ENCODE data around the gene SLC5A10.

SLC5A10 gene

DNA sequence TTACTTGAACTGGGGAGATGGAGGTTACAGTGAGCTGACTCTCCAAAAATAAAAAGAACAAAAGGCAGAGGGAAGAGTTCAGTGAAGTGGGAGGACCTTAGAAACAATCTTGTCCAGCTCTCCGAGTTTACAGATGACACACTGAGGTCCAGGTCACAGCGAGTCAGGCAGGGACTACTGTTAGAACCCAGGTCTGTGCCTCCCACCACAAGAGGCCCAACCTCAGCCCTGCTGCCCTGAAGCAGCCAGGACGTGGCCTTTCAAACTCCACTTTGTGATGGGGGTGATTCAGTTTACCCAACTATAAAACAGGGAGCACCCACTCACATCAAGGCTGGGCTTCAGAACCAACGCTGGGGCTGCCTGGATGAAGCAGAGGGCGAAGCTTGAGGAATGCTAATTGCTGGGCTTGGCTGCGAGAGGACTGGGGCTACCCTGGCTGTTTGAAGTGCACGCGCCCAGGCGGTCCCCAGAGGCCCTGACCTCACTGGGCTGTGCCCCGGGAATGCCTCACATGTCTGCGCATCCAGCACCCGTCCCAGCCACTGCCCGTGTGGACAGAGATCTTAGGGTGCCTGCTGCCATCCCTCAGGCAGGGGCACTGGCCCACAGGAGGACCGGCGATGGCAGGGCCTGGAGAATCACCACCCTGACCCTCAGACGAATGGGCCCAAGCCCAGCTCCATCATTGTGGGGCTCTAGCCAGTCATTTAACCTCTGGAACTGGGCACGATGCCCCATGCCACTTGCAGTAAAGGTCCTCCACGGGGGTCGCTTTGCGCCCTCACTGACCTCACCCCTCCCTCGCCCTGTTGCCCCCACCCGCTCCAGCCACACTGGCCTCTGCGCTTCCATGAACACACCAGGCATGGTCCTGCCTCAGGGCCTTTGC lies 11.4 kb downstream of the SLC5A10 start:
- no peak for TF ChIP-seq SPI1 (IDR thresholded peaks at IDR 0.05; ENCODE audit: borderline replicate concordance, low read depth)
- no peak for TF ChIP-seq GABPA (IDR thresholded peaks at IDR 0.05; ENCODE audit: low read depth)
- TF ChIP-seq, protein P1, sequence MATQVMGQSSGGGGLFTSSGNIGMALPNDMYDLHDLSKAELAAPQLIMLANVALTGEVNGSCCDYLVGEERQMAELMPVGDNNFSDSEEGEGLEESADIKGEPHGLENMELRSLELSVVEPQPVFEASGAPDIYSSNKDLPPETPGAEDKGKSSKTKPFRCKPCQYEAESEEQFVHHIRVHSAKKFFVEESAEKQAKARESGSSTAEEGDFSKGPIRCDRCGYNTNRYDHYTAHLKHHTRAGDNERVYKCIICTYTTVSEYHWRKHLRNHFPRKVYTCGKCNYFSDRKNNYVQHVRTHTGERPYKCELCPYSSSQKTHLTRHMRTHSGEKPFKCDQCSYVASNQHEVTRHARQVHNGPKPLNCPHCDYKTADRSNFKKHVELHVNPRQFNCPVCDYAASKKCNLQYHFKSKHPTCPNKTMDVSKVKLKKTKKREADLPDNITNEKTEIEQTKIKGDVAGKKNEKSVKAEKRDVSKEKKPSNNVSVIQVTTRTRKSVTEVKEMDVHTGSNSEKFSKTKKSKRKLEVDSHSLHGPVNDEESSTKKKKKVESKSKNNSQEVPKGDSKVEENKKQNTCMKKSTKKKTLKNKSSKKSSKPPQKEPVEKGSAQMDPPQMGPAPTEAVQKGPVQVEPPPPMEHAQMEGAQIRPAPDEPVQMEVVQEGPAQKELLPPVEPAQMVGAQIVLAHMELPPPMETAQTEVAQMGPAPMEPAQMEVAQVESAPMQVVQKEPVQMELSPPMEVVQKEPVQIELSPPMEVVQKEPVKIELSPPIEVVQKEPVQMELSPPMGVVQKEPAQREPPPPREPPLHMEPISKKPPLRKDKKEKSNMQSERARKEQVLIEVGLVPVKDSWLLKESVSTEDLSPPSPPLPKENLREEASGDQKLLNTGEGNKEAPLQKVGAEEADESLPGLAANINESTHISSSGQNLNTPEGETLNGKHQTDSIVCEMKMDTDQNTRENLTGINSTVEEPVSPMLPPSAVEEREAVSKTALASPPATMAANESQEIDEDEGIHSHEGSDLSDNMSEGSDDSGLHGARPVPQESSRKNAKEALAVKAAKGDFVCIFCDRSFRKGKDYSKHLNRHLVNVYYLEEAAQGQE (IDR thresholded peaks at IDR 0.05; ENCODE audit: insufficient replicate concordance, low read depth), result no peak
- TF ChIP-seq, protein P2, sequence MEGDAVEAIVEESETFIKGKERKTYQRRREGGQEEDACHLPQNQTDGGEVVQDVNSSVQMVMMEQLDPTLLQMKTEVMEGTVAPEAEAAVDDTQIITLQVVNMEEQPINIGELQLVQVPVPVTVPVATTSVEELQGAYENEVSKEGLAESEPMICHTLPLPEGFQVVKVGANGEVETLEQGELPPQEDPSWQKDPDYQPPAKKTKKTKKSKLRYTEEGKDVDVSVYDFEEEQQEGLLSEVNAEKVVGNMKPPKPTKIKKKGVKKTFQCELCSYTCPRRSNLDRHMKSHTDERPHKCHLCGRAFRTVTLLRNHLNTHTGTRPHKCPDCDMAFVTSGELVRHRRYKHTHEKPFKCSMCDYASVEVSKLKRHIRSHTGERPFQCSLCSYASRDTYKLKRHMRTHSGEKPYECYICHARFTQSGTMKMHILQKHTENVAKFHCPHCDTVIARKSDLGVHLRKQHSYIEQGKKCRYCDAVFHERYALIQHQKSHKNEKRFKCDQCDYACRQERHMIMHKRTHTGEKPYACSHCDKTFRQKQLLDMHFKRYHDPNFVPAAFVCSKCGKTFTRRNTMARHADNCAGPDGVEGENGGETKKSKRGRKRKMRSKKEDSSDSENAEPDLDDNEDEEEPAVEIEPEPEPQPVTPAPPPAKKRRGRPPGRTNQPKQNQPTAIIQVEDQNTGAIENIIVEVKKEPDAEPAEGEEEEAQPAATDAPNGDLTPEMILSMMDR (IDR thresholded peaks at IDR 0.05; ENCODE audit: insufficient read depth, low read length), result no peak
- no peak for TF ChIP-seq POLR2AphosphoS5 (IDR thresholded peaks at IDR 0.05; ENCODE audit: low read depth)
- Histone ChIP-seq H3K27me3 (ENCODE audit: insufficient read depth, poor library complexity, severe bottlenecking) (no peaks in the 10 kb centered on the region), H3K4me3 (replicated peaks; ENCODE audit: insufficient read depth, low read length) (no peak overlapping the region), H3K27ac (replicated peaks) (no peak overlapping the region)
- no peak for DNase-seq (ENCODE audit: low read depth in 1 of 2, low spot score in 1 of 2)

DNA sequence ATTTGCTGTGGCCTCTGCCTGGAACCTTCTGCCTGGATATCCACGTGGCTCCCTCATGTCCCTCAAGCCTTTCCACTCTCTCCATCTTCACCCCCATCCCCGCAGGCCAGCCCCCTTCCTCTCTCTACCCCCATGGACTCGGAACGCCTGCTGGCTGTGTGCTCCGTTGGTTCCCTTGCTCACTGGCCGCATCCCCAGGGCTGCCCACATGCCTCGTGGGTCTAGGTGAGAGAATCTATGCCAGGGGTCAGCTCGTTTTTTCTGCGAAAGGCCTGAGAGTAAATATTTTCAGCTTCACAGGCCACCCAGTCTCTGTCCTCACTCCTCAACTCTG lies 12.0 kb downstream of the SLC5A10 start:
- no peak overlapping the region for H3K4me3 ChIP-seq (replicated peaks; ENCODE audit: insufficient read depth, low read length)
- H3K27me3 ChIP-seq (ENCODE audit: insufficient read depth, poor library complexity, severe bottlenecking), result no peaks in the 10 kb centered on the region
- TF ChIP-seq, protein P2 (IDR thresholded peaks at IDR 0.05; ENCODE audit: insufficient read depth, low read length), result no peak
- TF ChIP-seq GABPA (IDR thresholded peaks at IDR 0.05; ENCODE audit: low read depth) (no peak), SPI1 (IDR thresholded peaks at IDR 0.05; ENCODE audit: borderline replicate concordance, low read depth) (no peak), POLR2AphosphoS5 (IDR thresholded peaks at IDR 0.05; ENCODE audit: low read depth) (no peak)
- TF ChIP-seq, protein P1 (IDR thresholded peaks at IDR 0.05; ENCODE audit: insufficient replicate concordance, low read depth), result no peak
- DNase-seq (ENCODE audit: low read depth in 1 of 2, low spot score in 1 of 2), result no peak
- H3K27ac ChIP-seq (replicated peaks), result no peak overlapping the region

DNA sequence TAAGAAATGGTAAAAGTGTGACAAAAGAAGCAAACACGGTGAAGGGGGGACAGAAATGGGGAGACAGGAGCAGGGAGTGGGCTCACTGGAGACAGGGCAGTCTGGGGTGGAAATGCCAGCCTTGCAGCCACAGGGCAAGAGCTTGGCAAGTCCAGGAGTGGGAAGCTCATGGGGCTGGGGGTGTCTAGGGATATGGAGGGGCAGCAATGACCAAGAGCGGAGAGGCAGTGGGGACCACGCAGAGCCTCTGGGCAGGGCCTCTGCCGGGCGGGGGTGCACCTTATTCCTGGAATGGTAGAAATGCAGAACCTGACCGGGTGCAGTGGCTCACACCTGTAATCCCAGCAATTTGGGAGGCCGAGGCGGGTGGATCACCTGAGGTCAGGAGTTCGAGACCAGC lies 12.6 kb downstream of the SLC5A10 start:
- no peak for DNase-seq (ENCODE audit: low read depth in 1 of 2, low spot score in 1 of 2)
- Histone ChIP-seq H3K27me3 (ENCODE audit: insufficient read depth, poor library complexity, severe bottlenecking) (no peaks in the 10 kb centered on the region), H3K27ac (replicated peaks) (no peak overlapping the region), H3K4me3 (replicated peaks; ENCODE audit: insufficient read depth, low read length) (no peak overlapping the region)
- TF ChIP-seq, protein P1 (IDR thresholded peaks at IDR 0.05; ENCODE audit: insufficient replicate concordance, low read depth), result no peak
- TF ChIP-seq POLR2AphosphoS5 (IDR thresholded peaks at IDR 0.05; ENCODE audit: low read depth) (no peak), GABPA (IDR thresholded peaks at IDR 0.05; ENCODE audit: low read depth) (no peak), SPI1 (IDR thresholded peaks at IDR 0.05; ENCODE audit: borderline replicate concordance, low read depth) (no peak)
- TF ChIP-seq, protein P2 (IDR thresholded peaks at IDR 0.05; ENCODE audit: insufficient read depth, low read length), result no peak
